ENCODE data around the gene MAD1L1.
"Not testable (repeated sequence)": the region's sequence is repeated elsewhere in the genome, so short reads cannot be mapped to it uniquely, and the experiment has no call there.

MAD1L1 gene

DNA sequence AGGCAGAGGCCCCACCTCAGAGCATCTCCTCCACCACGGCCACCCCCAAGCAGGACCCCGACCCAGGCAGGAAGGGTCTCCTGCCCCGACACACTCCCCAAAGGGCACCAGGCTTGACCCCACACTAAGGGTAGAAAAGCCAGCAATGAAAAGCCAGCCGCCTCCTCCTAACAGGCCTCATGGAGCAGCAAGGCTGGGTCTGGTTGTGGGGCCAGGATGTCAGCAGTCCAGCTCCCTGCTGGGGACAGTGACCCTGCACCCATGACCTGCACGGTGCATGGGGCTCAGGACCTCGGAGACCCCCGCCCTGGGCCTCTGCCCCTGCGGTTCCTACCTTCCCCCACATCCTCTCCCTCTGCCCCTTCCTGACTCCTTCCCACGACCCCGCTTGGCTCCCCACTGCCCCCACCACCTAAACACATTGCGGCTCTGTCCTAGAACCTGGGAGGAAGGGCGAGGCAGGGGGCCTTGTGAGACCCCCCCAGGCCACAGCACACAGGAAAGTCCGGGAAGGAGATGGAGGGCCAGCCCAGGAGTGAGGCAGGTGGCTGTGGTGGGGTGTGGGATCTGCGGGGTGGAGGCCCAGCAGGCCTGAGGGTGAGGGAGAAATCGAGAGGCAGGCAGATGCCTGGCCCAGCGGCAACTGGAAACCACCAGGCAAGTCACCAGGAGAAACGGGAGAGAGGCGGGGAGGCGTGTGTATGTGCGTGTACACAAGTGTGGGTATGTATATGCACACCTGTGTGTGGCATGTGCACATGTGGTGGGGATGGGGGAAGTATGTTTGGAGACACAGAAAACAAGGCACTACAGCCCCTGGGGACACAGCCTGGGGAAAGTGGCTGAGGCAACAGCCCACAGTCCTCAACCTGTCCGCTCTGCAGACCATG is 229.9 kb downstream of the MAD1L1 start:
- DNase-seq (ENCODE audit: low spot score), result no peak

DNA sequence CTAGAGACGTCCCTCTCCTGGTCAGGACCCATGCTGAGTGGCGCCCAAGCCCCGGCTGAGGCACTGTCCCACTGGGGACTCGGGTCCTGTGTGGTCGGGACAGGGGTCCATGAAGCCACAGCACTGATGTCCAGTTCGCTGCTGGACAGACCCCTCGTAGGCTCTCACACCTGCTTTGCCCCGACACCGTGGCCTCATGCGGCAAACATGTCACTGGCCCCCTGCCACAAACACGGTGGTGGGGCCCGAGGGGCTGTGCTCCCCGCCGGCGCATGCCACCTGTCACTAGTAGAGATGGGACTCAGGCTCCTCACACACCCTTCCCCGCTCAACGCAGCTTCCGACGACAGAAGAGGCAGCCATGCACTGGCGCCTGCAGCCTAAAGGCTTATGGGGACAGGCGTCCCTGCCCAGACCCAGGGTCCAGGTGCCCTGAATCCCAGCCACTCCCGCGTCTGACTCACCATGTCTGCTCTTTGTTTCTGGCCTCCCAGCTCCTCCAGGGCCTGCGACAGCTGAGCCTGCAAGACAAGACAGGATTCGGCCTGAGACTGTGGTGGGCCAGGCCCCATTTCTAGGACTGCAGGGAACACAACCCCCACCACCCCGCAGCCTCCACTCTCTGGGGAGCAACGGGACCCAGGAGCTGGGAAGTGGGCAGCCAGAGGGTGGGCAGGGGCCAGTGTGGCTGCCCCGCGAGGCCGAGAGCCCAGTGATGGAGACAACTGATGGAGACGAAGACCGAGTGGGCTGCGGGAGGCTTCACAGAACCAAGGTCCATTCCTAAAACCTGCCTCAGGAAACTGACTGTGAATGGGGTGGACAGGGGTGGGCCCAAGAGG is 230.9 kb downstream of the MAD1L1 start:
- no peak for DNase-seq (ENCODE audit: low spot score)

DNA sequence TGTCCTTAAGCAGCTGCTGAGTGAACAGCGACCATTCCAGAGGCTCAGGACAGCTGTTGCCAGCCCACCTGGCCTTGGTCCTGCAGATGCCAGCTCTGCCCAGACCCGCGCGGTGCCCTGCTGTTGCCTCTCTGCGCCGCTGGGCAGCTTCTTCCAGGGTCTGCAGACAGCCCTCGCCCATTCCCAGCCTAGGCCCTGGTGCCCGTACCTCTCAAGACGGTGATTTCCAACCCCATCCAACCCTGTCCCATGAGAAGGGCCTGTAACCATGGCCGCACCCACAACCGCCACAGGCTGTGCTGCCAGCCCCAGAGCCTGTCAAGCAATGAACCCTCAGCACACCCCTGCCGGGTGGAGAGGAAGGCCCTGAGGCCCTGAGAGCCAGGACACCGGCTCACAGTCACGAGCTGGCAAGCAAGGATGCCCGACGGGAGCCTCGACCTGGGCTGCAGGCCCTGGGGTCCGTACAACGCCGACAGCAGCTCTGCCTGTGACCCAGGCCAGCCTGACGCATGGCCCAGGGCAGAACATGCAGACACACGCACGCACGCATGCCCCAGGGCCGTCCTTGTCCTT is 231.9 kb downstream of the MAD1L1 start:
- no peak for DNase-seq (ENCODE audit: low spot score)

DNA sequence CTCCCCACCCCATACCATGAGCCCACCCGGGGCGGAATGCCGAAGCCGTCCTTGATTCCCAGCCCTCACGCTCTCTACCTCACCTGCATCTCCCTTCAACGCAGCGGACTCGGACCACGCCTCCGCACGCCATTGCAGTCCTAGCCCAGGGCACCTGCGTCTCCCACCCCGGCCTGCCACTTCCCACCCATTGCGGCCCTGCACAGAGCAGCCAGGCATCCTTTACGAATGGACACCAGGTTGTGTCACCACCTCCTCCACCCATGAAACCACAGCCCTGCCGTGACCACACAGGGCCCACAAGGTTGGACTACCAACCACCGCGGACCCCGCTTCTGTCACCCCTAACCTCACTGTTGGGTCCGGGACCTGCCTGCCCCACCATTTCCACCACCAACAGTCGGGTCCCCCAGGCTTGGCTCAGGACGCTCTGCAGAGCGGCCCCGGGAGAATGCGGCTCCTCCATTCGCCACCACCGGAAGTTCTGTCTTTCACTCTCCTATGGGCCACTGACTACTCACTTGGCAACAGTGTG is 232.5 kb downstream of the MAD1L1 start:
- DNase-seq (ENCODE audit: low spot score), result no peak

DNA sequence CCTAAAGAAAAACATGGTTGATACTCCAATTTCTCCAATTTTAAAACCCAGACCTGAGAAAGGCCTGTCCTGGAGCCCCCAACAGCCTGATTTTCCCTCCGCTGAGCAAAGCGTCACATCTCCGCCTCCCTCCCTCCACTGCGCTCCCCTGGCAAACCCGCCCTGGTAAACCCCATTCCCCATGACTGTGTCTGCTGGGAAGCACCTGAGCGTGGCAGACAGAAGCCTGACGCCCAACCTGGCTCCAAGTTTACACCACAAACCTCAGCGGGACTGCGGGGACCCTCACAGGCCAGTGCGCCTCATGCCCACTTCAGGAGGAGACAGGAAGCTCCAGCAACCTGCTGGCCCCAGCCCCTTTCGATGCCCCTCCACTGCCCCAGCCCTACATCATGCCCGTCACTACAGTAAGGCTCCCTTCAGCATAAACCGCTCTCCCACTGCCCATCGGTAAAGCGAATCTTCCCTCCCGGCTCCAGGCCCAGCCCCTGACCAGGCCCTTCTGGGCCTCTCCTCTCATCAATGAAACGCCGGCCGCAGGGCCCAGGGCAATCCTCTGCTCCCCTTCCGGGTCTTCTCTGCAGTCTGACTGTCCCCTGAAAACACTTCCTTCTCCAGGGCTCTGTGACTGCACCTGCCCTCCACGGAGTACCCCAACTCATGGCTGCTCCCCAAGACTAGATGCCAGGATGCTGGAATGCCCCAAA is 233.3 kb downstream of the MAD1L1 start:
- no peak for DNase-seq (ENCODE audit: low spot score)

DNA sequence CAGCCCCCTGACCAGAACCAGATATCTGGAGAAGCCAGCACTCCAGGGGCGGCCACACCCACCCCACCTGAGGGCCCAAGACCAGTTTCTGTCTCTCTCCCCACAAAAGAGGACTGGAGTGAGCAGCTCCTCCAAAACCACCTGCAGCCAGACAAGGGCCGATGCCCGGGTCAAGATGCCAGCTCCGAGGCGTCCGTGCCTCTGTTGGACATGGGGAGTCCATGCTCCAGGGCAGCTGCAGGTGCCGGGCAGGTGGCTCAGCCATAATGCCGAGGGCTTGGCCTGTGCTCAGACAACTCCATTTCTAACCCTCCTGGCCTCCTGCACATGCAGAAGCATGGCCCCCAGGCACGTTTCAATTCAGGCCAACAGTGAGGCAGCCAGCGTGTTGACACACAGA is 234.6 kb downstream of the MAD1L1 start:
- no peak for DNase-seq (ENCODE audit: low spot score)

DNA sequence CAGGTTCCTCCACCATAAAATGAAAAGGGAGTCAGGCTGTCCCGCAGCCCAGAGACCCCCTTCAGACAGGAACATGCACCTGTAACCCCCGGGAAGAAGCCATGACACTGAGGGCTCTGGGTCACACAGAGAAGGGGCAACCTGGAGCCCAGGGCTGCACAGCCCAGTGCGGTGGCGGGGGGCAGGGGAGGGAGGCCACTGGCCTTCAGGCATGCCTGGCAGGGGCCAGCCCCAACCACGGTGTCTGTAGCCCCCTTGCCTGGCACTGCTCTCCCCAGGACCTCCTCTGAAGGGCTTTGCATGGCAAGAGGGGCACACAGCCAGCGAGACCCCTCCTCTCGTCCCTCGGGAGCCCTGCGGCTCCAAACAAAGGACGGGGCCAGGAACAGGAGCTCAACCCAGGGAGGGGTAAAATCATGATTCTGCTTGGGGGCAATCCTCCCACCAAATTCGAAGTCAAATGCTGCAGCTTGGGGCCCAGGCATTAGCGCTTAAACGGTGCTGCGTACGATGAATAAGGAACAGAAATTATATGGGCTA is 235.1 kb downstream of the MAD1L1 start:
- DNase-seq (ENCODE audit: low spot score), result no peak

DNA sequence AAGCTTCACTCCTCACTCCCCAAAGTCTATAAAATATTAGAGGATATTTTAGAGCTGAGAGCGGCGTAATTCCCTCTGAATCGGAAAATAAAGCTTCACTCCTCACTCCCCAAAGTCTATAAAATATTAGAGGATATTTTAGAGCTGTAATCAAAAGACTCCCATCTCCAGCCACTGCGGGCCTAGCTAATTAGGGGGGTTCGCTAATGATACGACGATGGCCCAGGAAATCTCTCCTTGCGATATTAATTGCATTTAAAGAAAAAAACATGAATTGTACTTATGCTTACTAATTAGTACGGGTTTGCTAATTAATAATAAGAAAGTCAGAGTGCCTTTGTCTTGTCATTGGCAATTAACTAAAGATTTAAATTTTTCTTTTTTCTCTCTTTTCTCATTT is 235.9 kb downstream of the MAD1L1 start:
- DNase-seq (ENCODE audit: low spot score), result no peak

DNA sequence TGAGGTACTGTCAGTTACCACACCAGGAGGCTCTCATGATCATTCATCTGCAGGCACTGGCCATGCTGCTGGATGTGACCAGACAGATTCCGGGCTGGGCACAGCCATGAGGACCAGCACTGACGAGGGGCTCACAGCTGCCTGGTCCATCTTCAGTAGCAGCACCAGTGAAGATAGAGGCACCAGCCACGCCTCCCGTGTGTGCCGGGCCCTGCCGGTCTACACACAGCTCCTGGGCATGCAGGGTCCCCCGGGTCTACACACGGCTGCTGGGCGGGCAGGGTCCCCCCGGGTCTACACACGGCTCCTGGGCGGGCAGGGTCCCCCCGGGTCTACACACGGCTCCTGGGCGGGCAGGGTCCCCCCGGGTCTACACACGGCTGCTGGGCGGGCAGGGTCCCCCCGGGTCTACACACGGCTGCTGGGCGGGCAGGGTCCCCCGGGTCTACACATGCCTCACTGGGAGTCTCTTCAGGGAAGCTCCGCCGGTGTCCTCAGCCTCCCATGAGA is 236.8 kb downstream of the MAD1L1 start:
- DNase-seq (ENCODE audit: low spot score), result not testable (repeated sequence)

DNA sequence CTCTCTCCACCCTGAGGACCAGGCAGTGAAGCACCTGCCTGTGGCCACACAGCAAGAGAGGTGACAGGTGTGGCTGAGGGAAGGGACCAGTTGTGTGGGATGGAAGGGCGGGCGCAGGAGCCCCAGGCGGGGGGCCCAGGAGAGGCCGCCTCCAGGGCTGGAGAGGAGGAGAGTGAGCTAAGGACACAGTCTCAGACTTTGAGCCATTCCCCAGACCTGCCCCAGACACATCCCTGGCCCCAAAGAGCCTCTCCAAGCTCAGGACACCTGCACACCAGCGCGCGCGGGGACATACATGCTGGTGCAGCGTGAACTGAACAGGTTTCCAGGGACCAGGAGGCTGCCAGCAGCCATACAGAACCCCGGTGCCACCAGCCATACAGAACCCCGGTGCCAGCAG is 237.3 kb downstream of the MAD1L1 start:
- no peak for DNase-seq (ENCODE audit: low spot score)

DNA sequence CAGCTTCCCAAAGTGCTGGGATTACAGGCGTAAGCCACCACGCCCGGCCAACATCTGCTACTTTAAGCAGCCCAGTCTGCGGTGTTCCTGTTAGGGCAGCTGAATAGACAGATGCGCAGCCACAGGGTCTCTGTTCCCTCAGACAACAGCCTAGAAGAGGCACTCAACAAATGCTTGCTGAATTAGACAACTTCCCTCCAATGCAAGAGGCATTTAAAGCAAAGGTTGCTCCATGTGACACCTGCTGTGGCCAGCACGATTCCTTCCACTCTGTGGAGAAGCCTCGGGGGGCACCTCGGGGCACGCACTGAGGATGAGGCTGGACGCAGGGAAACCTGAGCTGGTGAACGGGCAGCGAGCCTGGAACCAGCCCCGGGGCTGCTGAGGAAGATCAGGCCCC is 237.8 kb downstream of the MAD1L1 start:
- no peak for DNase-seq (ENCODE audit: low spot score)

DNA sequence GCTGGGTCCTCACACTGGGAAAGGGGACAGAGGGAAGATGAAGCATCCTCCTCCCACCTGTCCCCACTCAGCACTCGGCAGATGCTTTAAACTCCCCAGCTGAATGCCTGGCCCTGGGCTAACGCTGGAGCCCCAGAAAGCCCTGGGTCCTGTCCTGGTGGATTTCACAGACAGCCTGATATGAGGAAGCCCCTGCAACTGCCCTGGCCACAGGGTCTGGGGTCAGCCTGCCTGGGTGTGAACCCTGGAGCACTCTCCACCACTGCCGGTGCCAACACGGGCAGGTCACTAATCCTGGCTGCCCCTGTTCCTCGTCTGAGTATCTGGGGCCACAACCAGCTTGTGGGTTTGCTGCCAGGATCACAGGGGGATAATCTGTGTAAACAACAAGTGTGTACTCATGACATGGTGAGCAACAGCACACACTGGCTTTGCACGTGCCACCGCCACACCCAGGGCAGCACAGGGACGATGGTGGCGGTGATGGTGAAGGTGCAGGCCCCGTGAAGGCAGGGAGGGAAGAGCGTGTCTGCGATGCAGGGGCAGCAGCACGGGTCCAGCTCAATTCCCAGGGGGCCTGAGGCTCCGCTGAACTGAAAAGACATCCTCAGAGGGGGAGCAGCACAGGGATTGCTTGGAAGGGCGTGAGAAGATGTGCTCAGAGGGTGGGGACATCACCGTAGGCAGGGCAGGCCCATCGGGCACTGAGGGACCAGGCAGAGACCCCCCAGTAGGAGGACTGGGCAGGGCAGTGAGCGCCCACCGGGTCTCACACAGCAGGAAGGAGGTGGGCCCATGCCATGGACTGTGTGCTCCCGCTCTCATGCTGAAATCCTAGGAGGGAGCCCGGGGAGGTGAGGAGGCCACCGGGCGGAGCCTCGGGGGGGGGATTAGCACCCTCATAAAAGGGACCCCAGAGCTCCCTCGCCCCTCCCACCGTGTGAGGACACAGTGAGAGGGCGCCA is 238.7 kb downstream of the MAD1L1 start:
- no peak for DNase-seq (ENCODE audit: low spot score)

DNA sequence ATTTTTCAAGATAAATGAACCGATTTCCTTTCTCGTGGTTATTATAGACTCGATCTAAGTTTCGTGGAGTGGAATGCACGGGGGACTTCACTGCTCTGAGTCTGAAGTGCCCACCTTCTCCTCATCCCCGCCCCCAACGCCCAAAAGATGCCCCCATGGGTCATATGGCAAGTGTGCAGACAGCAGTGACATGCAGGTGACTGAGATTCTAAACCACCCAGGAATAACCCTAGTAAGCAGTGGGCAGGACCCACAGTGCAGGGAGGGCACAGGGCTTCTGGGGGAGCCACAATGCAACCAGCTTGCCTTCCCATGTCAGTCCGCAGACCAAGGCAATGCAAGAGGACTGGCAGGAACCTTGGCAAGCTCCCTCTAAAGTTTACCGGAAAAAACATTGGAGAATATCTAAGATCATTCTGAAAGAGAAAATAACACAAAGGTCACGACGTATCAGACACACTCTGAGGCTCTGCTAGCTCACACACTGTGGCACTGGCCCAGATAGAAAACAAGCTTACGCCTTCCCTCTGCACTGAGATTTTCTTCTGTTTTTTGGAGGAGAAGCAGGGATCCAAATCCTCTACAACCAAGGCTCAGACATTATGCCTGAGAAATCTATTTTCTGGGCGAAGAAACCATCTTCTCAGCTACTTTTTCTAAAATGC is 239.6 kb downstream of the MAD1L1 start:
- no peak for DNase-seq (ENCODE audit: low spot score)

DNA sequence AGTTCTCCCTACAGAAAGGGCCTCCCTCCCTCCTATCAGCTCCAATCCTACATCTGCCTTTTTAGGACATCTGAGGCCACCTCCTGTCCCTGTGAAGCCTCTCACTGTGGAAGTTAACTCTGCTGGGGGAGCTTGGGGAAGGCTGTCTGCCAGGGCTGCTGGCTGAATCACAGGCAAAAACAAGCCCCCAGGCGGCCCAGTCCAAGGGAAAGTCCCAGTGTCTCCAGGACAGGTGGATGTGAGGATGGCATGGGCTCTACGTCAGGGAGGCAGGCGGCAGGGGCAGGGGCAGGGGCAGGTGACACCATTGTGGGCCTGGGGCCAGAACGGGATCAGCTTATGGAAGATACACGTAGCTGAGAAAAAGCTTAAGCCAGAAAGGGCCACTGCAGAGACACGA is 240.2 kb downstream of the MAD1L1 start:
- no peak for DNase-seq (ENCODE audit: low spot score)

DNA sequence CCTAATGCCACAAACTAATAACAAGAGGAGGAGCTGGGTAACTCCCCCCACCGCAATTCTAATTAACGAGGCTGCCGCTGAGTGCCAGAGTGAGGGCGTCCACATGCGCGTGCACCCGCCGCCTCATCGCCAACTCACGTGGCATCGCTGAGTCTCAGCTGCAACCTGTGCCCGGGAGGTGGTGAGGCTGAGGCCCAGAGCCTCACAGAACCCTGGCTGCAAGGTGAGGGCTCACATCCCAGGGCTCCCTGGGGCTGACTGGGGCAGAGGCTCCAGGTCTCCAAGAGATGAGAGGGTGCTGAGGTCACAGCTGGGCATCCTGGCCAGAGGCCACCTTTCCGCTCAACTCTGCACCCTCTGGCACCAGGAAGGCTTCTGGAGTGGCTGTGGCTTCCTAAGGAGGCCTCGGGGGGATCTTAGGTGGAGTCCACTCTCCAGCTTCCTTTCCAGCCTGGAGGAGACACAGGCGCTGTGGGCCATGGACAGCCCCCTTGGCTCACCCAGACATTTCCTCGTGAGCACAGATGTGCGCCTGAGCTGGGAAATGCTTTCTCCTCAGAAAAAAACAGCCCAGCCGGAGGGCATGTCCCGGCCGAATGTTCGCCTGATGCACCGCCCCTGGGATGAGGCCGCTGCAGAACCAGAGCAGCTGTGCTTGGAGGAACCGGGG is 242.6 kb downstream of the MAD1L1 start:
- DNase-seq (ENCODE audit: low spot score), result no peak

DNA sequence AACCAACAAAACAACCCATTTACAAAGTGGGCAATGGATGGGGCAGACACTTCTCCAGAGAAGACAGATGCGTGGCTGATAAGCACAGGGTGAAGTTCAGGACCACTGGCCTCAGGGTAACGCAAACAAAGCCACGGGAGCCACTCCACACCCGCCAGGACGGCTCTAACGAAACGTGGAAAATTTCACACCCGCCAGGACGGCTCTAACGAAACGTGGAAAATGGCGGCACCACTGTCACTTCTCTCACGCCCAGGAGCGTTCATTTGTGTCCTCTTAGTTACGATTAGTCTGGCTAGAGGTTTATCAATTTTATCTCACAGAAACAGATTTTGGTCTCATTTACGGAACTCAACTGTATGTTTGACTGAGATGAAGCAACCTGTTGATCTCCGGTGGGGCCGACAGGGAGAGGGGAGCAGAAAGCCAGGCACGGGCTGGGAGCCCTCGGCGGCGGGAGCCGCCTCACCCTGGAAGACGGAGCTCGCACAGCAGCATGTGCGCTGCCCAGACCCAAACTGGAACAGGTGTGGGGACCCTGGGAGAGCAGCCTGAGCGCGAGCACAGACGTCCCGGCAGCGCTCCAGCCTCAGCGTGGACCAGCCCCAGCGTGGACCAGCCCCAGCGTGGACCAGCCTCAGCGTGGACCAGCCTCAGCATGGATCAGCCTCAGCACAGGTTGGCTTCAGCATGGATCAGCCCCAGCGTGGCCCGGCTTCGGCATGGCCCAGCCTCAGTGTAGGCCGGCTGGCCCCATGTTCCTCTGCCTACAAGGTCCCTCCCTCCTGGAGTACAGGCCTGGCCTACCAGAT is 243.5 kb downstream of the MAD1L1 start:
- no peak for DNase-seq (ENCODE audit: low spot score)

DNA sequence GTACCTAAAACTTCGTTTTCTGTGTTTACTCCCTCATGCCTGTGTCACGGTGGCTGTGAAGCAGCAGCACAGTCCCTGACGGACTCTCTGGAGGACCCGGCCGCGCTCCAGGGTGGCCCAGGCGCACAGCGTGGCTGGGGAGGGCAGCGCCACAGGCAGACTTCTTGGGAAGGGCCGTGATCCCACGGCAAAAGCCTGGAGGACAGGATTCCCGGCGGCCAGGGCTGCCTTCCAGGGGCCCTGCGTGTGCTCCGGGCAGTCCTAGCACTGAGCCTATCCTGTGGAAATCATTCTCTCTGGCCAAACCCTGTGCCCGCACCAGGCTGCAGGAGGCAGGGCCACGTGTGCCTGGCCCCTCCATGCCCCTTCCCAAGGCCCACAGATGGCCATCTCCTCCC is 244.2 kb downstream of the MAD1L1 start:
- no peak for DNase-seq (ENCODE audit: low spot score)
